K562 (cell line): ENCODE results near the gene LRMDA. TPM values are rescaled to one million over a fixed set of nuclear protein-coding genes. Genes with fewer than 3 reads are reported as not detected.

Source experiments
- NONO ChIP-seq, 2 experiments: fragments of 200-400 bp in 1 of 2; fragments of 450-650 bp in 1 of 2; formaldehyde crosslinking in 1 of 2; IDR thresholded peaks; 2 replicates each; pipeline ENCODE4 v1.6.1; 2017; ENCODE audit warnings: low read depth in 2 of 2, mild to moderate bottlenecking in 2 of 2, moderate library complexity in 2 of 2, low read length in 1 of 2
- SIN3A ChIP-seq, 2 experiments: fragments of 150-350 bp in 1 of 2; IDR thresholded peaks; 2 replicates each; pipeline ENCODE4 v1.6.1; 2011 to 2016; ENCODE audit warnings: borderline replicate concordance in 2 of 2, low read depth in 2 of 2, low read length in 2 of 2, mild to moderate bottlenecking in 2 of 2, moderate library complexity in 2 of 2; ENCODE audit not compliant: control insufficient read depth in 1 of 2
- TEAD1 ChIP-seq, 2 experiments: fragments of 450-650 bp in 1 of 2; sonication (generic) in 1 of 2; formaldehyde crosslinking; IDR thresholded peaks; 2 replicates each; pipeline versions ENCODE4 v1.4.0 to v1.8.0; 2020 to 2022; ENCODE audit warnings: mild to moderate bottlenecking in 2 of 2, missing genetic modification reagents in 1 of 2
- ZFP91 ChIP-seq: sonication (generic); formaldehyde crosslinking; IDR thresholded peaks from 2 replicates; pipeline ENCODE4 v1.8.0; 2022; ENCODE audit warnings: mild to moderate bottlenecking, missing genetic modification reagents
- ZNF280A ChIP-seq: fragments of 450-650 bp; IDR thresholded peaks from 2 replicates; pipeline ENCODE4 v1.6.1; 2018; ENCODE audit warnings: mild to moderate bottlenecking, low read depth; ENCODE audit not compliant: partially characterized antibody
- ZNF75A ChIP-seq: fragments of 450-650 bp; formaldehyde crosslinking; IDR thresholded peaks from 2 replicates; pipeline ENCODE4 v1.4.0; 2020; ENCODE audit warnings: mild to moderate bottlenecking
- polyA plus RNA-seq, 8 experiments: library from polyadenylated mRNA; depleted of rRNA in 4 of 8; stranded (reverse) in 5 of 8; unstranded in 3 of 8; fragments of >200 nt; fragmentation: Nextera tagmentation in 2 of 8; fragmentation: Illumina TruSeq in 1 of 8; extraction: Ambion mirVana in 2 of 8; extraction: Trizol in 1 of 8; gene quantifications; 2 replicates each; pipeline versions ENCODE4 v1.2.1 to v1.2.3, GENCODE V29; 2011 to 2014; ENCODE audit warnings: inconsistent platforms in 1 of 8, missing spikeins in 1 of 8
- total RNA-seq, 7 experiments: library from RNA; depleted of rRNA in 6 of 7; stranded (reverse); fragments of >200 nt in 6 of 7; fragmentation: Illumina TruSeq in 2 of 7; extraction: Trizol in 2 of 7; gene quantifications; 2 replicates each; pipeline versions ENCODE4 v1.2.1 to v1.2.3, GENCODE V29; 2011 to 2021; ENCODE audit warnings: low replicate concordance in 1 of 7
- TF ChIP-seq, protein P1 (sequence below), 2 experiments: IDR thresholded peaks; 2 replicates each; pipeline ENCODE4 v1.6.1; 2012; ENCODE audit warnings: improper control_type of control experiment in 2 of 2, low read depth in 2 of 2, low read length in 2 of 2, borderline replicate concordance in 1 of 2

The LRMDA gene
- total and polyA plus RNA-seq, 9 of the 15 experiments (the other 6 are each of a cell fraction or from before 2014, with no cell fraction given): 0.25 TPM; not detected in 8

GRCh38 chr10:75441682-75442081, 10.3 kb downstream of the LRMDA start (continued):
- TF ChIP-seq, protein P1, sequence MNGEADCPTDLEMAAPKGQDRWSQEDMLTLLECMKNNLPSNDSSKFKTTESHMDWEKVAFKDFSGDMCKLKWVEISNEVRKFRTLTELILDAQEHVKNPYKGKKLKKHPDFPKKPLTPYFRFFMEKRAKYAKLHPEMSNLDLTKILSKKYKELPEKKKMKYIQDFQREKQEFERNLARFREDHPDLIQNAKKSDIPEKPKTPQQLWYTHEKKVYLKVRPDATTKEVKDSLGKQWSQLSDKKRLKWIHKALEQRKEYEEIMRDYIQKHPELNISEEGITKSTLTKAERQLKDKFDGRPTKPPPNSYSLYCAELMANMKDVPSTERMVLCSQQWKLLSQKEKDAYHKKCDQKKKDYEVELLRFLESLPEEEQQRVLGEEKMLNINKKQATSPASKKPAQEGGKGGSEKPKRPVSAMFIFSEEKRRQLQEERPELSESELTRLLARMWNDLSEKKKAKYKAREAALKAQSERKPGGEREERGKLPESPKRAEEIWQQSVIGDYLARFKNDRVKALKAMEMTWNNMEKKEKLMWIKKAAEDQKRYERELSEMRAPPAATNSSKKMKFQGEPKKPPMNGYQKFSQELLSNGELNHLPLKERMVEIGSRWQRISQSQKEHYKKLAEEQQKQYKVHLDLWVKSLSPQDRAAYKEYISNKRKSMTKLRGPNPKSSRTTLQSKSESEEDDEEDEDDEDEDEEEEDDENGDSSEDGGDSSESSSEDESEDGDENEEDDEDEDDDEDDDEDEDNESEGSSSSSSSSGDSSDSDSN (IDR thresholded peaks at IDR 0.05; ENCODE audit: borderline replicate concordance in 1 of 2, low read depth in 2 of 2, low read length in 2 of 2): no peak
- TF ChIP-seq ZFP91 (no peak), ZNF75A (CRISPR knock-in tag) (no peak), SIN3A (IDR thresholded peaks at IDR 0.05; ENCODE audit: borderline replicate concordance in 2 of 2, control insufficient read depth in 1 of 2, low read depth in 2 of 2, low read length in 2 of 2) (no peak), ZNF280A (no peak), TEAD1 (CRISPR knock-in tag; IDR thresholded peaks at IDR 0.05) (no peak), NONO (IDR thresholded peaks at IDR 0.05; ENCODE audit: low read depth in 2 of 2, low read length in 1 of 2) (no peak)
